Sigmoid colon (tissue), 7 donors: Measurements from ENCODE around the gene DIO3. TPM values are rescaled to one million over a fixed set of nuclear protein-coding genes. Genes with fewer than 3 reads are reported as not detected.

Experiments used
- DNase-seq: peaks from one replicate; pipeline ENCODE4 v3.0.0-alpha.2; 2019
- H3K27ac ChIP-seq, 4 donors: fragments of 200-600 bp; sonication (generic); one replicate each; pipeline ENCODE4 v1.5.1; 2016 to 2019; ENCODE audit warnings: mild to moderate bottlenecking in 1 of 4
- H3K27me3 ChIP-seq, 3 donors: fragments of 200-600 bp; sonication (generic); one replicate each; pipeline ENCODE4 v1.5.1; 2019; ENCODE audit warnings: mild to moderate bottlenecking in 1 of 3
- H3K36me3 ChIP-seq, 4 donors: fragments of 200-600 bp; sonication (generic); one replicate each; pipeline ENCODE4 v1.5.1; 2016 to 2019
- H3K4me1 ChIP-seq, 4 donors: fragments of 200-600 bp; sonication (generic); one replicate each; pipeline ENCODE4 v1.5.1; 2017 to 2019
- H3K4me3 ChIP-seq, 4 donors: fragments of 200-600 bp; sonication (generic); one replicate each; pipeline ENCODE4 v1.5.1; 2017 to 2019; ENCODE audit warnings: mild to moderate bottlenecking in 2 of 4, moderate library complexity in 1 of 4
- H3K9me3 ChIP-seq, 4 donors: fragments of 200-600 bp in 3 of 4; sonication (generic) in 3 of 4; one replicate each; pipeline versions ENCODE4 v1.5.1 to v1.6.1; 2013 to 2019
- EP300 ChIP-seq, 4 donors: sonication (generic); formaldehyde crosslinking; IDR thresholded peaks; one replicate each; pipeline ENCODE4 v1.6.1; 2017; ENCODE audit warnings: antibody characterized with exemption in 4 of 4
- POLR2A ChIP-seq, 2 donors: fragments of 450-650 bp; IDR thresholded peaks; one replicate each; pipeline ENCODE4 v1.6.1; 2016; ENCODE audit warnings: antibody characterized with exemption in 2 of 2, mild to moderate bottlenecking in 2 of 2, moderate library complexity in 2 of 2
- POLR2AphosphoS5 ChIP-seq, 4 donors: sonication (generic); formaldehyde crosslinking; IDR thresholded peaks; one replicate each; pipeline ENCODE4 v1.6.1; 2017; ENCODE audit warnings: antibody characterized with exemption in 4 of 4
- WGBS, 2 donors: extraction: QIAGEN DNeasy Blood & Tissue Kit; methylation state at CpG; one replicate each; pipeline ENCODE4 v1.1.7; 2013; 5-methylcytosine and 5-hydroxymethylcytosine counted together
- intact Hi-C: fragments of 100-400 bp; cut with DNase I; formaldehyde crosslinking; loops from one replicate; pipeline ENCODE4 v1.15.1; 2023
- polyA plus RNA-seq, 3 donors: library from polyadenylated mRNA; stranded (reverse); fragments of 200-250 nt; gene quantifications; one replicate each; pipeline ENCODE4 v1.2.3, GENCODE V29; 2013
- total RNA-seq, 4 donors: library from RNA; depleted of rRNA; stranded (reverse); fragments of >200 nt; gene quantifications; one replicate each; pipeline ENCODE4 v1.1.0, GENCODE V29; 2016
- TF ChIP-seq, protein P1 (sequence below), 4 experiments: fragments of 450-650 bp in 3 of 4; fragments of 200-600 bp in 1 of 4; IDR thresholded peaks; one replicate each; pipeline ENCODE4 v1.5.1; 2016 to 2019; ENCODE audit warnings: antibody characterized with exemption in 4 of 4, mild to moderate bottlenecking in 3 of 4, moderate library complexity in 2 of 4
- donor health status: healthy with polysubstance abuse.
- donor health status: Bipolar disorder and iron deficiency.
- donor health status: healthy.

DIO3 gene
- total and polyA plus RNA-seq, 7 donors: 0.23 to 6.0 (median 2.4) TPM

DNA sequence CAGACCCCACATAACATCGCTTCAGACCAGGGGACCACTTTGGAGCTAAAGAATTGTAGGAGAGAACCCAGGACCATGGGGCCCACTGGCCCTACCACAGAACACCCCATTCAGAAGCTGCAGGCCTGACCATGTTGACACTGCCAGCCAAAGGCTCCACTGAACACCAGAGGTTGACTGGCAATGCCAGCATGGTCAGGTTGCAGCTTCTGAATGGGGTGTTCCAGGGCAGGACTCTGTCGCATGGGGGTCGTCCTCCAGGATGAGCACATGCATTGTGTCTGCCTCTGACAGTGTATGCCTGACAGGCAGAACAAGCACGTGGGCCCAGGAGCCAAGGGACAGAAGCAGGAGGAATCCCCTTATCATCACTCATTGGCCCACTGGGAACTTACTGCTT lies 34.1 kb downstream of the DIO3 start:
- TF ChIP-seq POLR2AphosphoS5 (IDR thresholded peaks at IDR 0.05): no peak
- TF ChIP-seq POLR2A (IDR thresholded peaks at IDR 0.05): no peak
- TF ChIP-seq EP300 (IDR thresholded peaks at IDR 0.05): no peak
- TF ChIP-seq, protein P1, sequence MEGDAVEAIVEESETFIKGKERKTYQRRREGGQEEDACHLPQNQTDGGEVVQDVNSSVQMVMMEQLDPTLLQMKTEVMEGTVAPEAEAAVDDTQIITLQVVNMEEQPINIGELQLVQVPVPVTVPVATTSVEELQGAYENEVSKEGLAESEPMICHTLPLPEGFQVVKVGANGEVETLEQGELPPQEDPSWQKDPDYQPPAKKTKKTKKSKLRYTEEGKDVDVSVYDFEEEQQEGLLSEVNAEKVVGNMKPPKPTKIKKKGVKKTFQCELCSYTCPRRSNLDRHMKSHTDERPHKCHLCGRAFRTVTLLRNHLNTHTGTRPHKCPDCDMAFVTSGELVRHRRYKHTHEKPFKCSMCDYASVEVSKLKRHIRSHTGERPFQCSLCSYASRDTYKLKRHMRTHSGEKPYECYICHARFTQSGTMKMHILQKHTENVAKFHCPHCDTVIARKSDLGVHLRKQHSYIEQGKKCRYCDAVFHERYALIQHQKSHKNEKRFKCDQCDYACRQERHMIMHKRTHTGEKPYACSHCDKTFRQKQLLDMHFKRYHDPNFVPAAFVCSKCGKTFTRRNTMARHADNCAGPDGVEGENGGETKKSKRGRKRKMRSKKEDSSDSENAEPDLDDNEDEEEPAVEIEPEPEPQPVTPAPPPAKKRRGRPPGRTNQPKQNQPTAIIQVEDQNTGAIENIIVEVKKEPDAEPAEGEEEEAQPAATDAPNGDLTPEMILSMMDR (IDR thresholded peaks at IDR 0.05): no peak
- no peak for DNase-seq
- Histone ChIP-seq H3K36me3 (no peaks in the 10 kb centered on the region), H3K27me3 (peaks cover 0 to 3% (median 0%) of the 10 kb centered on the region in 3 donors), H3K9me3 (no peaks in the 10 kb centered on the region), H3K4me1 (no peaks in the 10 kb centered on the region), H3K27ac (no peak overlapping the region), H3K4me3 (no peak overlapping the region)
- 86 to 89% methylated on average over 4 of the region's 4 CpGs for WGBS, 2 donors
- intact Hi-C loops: no loop called here

DNA sequence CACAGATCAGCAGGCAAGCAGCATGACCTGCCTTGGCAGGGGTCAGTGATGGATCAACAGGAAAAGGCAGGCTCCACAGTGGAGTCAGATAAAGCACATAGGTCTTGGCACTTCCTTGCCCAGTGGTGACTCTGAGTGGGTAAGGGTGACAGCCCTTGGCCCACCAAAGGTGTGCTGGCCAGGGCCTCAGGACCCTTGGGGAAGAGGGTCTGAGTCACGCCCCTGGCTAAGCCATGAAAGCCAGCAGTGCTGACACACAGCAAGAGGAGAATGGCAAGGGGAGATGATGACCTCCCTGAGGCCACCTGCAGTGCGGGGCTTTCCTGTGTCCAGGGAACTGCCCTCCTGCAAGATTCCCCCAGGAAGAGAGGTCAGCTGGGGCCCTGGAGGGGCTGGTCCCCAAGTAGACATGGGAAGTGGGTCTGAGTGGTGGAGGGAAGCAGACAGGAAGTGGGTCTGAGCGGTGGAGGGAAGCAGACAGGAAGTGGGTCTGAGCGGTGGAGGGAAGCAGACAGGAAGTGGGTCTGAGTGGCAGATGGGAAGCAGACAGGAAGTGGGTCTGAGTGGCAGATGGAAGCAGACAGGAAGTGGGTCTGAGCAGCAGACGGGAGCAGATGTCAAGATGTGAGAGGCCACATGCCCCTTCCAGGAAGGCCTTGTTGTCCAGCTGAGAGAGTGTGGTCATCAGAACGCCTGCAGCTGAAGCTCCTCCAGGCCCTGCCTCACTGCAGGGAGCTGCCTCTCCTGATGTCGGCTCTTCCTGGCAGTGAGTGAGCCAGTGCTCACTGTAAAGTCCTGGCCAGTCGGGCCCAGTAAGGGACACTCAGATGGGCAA lies 34.8 kb downstream of the DIO3 start:
- Histone ChIP-seq H3K36me3 (no peaks in the 10 kb centered on the region), H3K4me3 (no peak overlapping the region), H3K4me1 (no peaks in the 10 kb centered on the region), H3K27me3 (peaks cover 0 to 3% (median 0%) of the 10 kb centered on the region in 3 donors), H3K9me3 (no peaks in the 10 kb centered on the region), H3K27ac (no peak overlapping the region)
- 61 to 91% methylated on average over 8 of the region's 8 CpGs for WGBS, 2 donors
- intact Hi-C loops: no loop called here
- DNase-seq: no peak
- TF ChIP-seq POLR2AphosphoS5 (IDR thresholded peaks at IDR 0.05): no peak
- TF ChIP-seq, protein P1 (IDR thresholded peaks at IDR 0.05): no peak
- no peak for TF ChIP-seq EP300 (IDR thresholded peaks at IDR 0.05)
- no peak for TF ChIP-seq POLR2A (IDR thresholded peaks at IDR 0.05)

DNA sequence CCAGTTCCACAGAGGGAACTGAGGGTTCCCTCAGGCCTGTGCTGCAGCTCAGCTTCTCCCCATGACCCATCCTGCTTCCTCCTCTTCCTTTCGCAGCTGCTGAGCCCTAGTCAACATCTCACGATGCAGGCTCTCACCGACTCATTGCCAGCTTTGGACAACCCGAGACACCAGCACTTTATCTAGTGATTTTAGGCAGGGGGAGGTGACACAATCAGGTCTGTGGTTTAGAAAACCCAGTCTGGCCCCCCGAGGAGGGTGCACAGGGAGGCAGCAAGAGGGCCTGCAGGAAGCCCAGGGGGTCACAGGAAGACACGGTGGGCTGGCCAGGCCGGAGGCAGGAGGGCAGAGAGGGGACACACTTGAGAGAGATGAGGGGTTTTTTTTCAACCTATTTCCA lies 35.4 kb downstream of the DIO3 start:
- intact Hi-C loops: no loop called here
- 53 to 80% methylated on average over 7 of the region's 7 CpGs for WGBS, 2 donors
- no peaks in the 10 kb centered on the region for H3K4me1 ChIP-seq
- H3K9me3 ChIP-seq: no peaks in the 10 kb centered on the region
- no peak for DNase-seq
- no peak overlapping the region for H3K4me3 ChIP-seq
- no peak overlapping the region for H3K27ac ChIP-seq
- TF ChIP-seq POLR2AphosphoS5 (IDR thresholded peaks at IDR 0.05) (no peak), EP300 (IDR thresholded peaks at IDR 0.05) (no peak)
- TF ChIP-seq, protein P1 (IDR thresholded peaks at IDR 0.05): no peak
- no peaks in the 10 kb centered on the region for H3K36me3 ChIP-seq
- H3K27me3 ChIP-seq: peaks cover 0 to 3% (median 0%) of the 10 kb centered on the region in 3 donors

DNA sequence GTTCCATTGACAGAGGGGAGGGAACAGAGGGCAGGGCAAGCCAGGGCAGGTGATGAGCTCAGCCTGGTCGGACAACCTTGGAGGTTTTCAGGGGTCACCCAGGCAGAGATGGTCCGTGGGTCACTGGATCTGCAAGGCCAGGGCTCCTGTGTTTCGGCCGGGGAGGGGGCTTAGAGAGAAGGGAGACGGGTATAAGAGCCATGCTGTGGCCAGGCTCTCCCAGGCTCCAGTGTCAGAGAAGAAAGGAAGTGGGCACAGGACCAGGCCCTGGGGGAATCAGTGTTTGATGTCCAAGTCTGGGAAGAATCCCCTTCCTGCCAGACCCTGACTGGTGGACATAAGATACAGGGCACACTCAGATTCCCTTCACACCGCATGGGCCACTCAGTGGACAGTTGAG lies 36.9 kb downstream of the DIO3 start:
- WGBS, 2 donors: 86 to 93% methylated on average over 6 of the region's 6 CpGs
- no peak overlapping the region for H3K4me3 ChIP-seq
- no peak for DNase-seq

More for the DNA sequence above, 36.9 kb downstream of the DIO3 start:
- H3K27ac ChIP-seq: no peak overlapping the region
- no peaks in the 10 kb centered on the region for H3K9me3 ChIP-seq
- no peaks in the 10 kb centered on the region for H3K4me1 ChIP-seq
- intact Hi-C loops: no loop called here
- TF ChIP-seq EP300 (IDR thresholded peaks at IDR 0.05) (no peak), POLR2AphosphoS5 (IDR thresholded peaks at IDR 0.05) (no peak), POLR2A (IDR thresholded peaks at IDR 0.05) (no peak)
- TF ChIP-seq, protein P1 (IDR thresholded peaks at IDR 0.05): no peak
- H3K36me3 ChIP-seq: no peaks in the 10 kb centered on the region
- H3K27me3 ChIP-seq: peaks cover 0 to 3% (median 0%) of the 10 kb centered on the region in 3 donors
